Measurements from ENCODE around the gene CMYA5.

- TF ChIP-seq MAFK (IDR thresholded peaks at IDR 0.05; ENCODE audit: low read depth, low read length) (no peak), CTCF (conservative IDR thresholded peaks at IDR 0.05; ENCODE audit: low read depth, low read length) (no peak), RCOR1 (IDR thresholded peaks at IDR 0.05; ENCODE audit: insufficient replicate concordance, low read length) (no peak), MAZ (IDR thresholded peaks at IDR 0.05; ENCODE audit: borderline replicate concordance, low read depth, low read length) (no peak), POLR2A (IDR thresholded peaks at IDR 0.05; ENCODE audit: low read depth, low read length) (no peak), ELK1 (IDR thresholded peaks at IDR 0.05; ENCODE audit: borderline replicate concordance, low read depth, low read length) (no peak), SMC3 (IDR thresholded peaks at IDR 0.05; ENCODE audit: low read depth, low read length) (no peak), RFX5 (IDR thresholded peaks at IDR 0.05; ENCODE audit: low read depth, low read length) (no peak), RAD21 (IDR thresholded peaks at IDR 0.05; ENCODE audit: low read length) (no peak), MXI1 (IDR thresholded peaks at IDR 0.05; ENCODE audit: borderline replicate concordance, low read depth, low read length) (no peak), CEBPB (IDR thresholded peaks at IDR 0.05; ENCODE audit: low read depth, low read length) (no peak), FOS (IDR thresholded peaks at IDR 0.05; ENCODE audit: low read depth, low read length) (no peak)
These were observed 142.0 kb downstream of the CMYA5 start for GRCh38 chr5:79831381-79832309.
